Prostate gland (tissue), 2 donors: ENCODE measurements around the gene GPR17.

Experiments used
- CTCF ChIP-seq, 4 experiments: fragments of 200-600 bp in 2 of 4; fragments of 450-650 bp in 2 of 4; sonication (generic) in 2 of 4; IDR thresholded peaks; 1 replicate in 3 of 4; 2 replicates in 1 of 4; pipeline ENCODE4 v1.5.1; 2016 to 2019; ENCODE audit warnings: antibody characterized with exemption in 4 of 4, mild to moderate bottlenecking in 2 of 4, moderate library complexity in 2 of 4
- POLR2A ChIP-seq: fragments of 450-650 bp; IDR thresholded peaks from one replicate; pipeline ENCODE4 v1.6.1; 2016; ENCODE audit warnings: antibody characterized with exemption, mild to moderate bottlenecking

DNA sequence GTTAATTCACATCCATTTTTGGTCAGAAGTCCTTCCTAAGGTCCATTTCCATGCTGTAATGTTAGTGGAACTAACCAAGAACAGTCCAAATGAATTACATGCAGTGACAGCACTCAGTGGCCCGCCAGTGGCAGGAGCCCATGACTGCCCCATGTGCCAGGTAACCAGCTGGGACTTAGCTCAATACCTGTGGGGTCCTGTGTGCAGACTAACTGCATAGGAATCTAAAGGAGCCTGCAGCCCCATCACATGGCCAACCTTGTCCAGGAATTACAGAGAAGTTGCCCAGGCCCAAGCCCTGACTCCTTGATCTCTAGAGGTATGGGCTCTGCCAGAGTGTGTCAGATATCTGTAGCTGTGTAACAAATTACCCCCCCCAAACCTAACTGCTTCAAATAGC is 35.4 kb upstream of the GPR17 start:
- no peak for TF ChIP-seq POLR2A
- TF ChIP-seq CTCF (IDR thresholded peaks at IDR 0.05): no peak
